ENCODE results near the gene C10orf90.

GRCh38 chr10:126402721-126403695, 267.5 kb downstream of the C10orf90 start:
- TF ChIP-seq EZH2phosphoT487 (IDR thresholded peaks at IDR 0.05) (no peak), CTCF (IDR thresholded peaks at IDR 0.05) (no peak)

All from neural progenitor cell (in vitro differentiated cells).